SH-SY5Y (cell line): ENCODE measurements around the gene SELENOH.

Experiments used
- GATA2 ChIP-seq: IDR thresholded peaks from 2 replicates; pipeline ENCODE4 v1.6.1; 2011; ENCODE audit warnings: mild to moderate bottlenecking, low read depth, low read length
- GATA3 ChIP-seq: IDR thresholded peaks from 2 replicates; pipeline ENCODE4 v1.6.1; 2011; ENCODE audit warnings: low read depth, mild to moderate bottlenecking, low read length, moderate library complexity

- TF ChIP-seq GATA2 (no peak), GATA3 (no peak)
Observed at GRCh38 chr11:57704932-57705331, 36.4 kb upstream of the SELENOH start.
